GM10847 (cell line): ENCODE measurements around the gene DRC1.

ENCODE experiments used
- POLR2A ChIP-seq: IDR thresholded peaks from 2 replicates; pipeline ENCODE4 v1.6.1; 2011; ENCODE audit not compliant: insufficient read length; ENCODE audit errors: extremely low read depth

The DRC1 gene

GRCh38 chr2:26429779-26430578 lies 28.3 kb downstream of the DRC1 start:
- TF ChIP-seq POLR2A = no peak

GRCh38 chr2:26430826-26431225 lies 29.1 kb downstream of the DRC1 start:
- no peak for TF ChIP-seq POLR2A

- no peak for TF ChIP-seq POLR2A
Observed at GRCh38 chr2:26432363-26432762, 30.6 kb downstream of the DRC1 start.

GRCh38 chr2:26432859-26433258 lies 31.1 kb downstream of the DRC1 start:
- no peak for TF ChIP-seq POLR2A

GRCh38 chr2:26435106-26435505 lies 33.4 kb downstream of the DRC1 start:
- no peak for TF ChIP-seq POLR2A

- TF ChIP-seq POLR2A = no peak
Observed at GRCh38 chr2:26438526-26438925, 36.8 kb downstream of the DRC1 start.

- TF ChIP-seq POLR2A = no peak
Observed at GRCh38 chr2:26438926-26439325, 37.2 kb downstream of the DRC1 start.

- no peak for TF ChIP-seq POLR2A
Observed at GRCh38 chr2:26442301-26442700, 40.6 kb downstream of the DRC1 start.

- no peak for TF ChIP-seq POLR2A
Observed at GRCh38 chr2:26442707-26443106, 41.0 kb downstream of the DRC1 start.

GRCh38 chr2:26444236-26444635 lies 42.5 kb downstream of the DRC1 start:
- TF ChIP-seq POLR2A = no peak

GRCh38 chr2:26448651-26449050 lies 46.9 kb downstream of the DRC1 start:
- no peak for TF ChIP-seq POLR2A

GRCh38 chr2:26449278-26450030 lies 47.7 kb downstream of the DRC1 start:
- TF ChIP-seq POLR2A = no peak

- no peak for TF ChIP-seq POLR2A
Observed at GRCh38 chr2:26450031-26450635, 48.4 kb downstream of the DRC1 start.

- TF ChIP-seq POLR2A = no peak
Observed at GRCh38 chr2:26451700-26452099, 50.0 kb downstream of the DRC1 start.

- TF ChIP-seq POLR2A = no peak
Observed at GRCh38 chr2:26453421-26454329, 52.0 kb downstream of the DRC1 start.

GRCh38 chr2:26454561-26455001 lies 52.9 kb downstream of the DRC1 start:
- no peak for TF ChIP-seq POLR2A
